HepG2 (cell line): ENCODE results near the gene IMMP1L.

Source experiments
- CTCF ChIP-seq: sonication (generic); formaldehyde crosslinking; IDR thresholded peaks from 2 replicates; pipeline ENCODE4 v1.5.0; 2020; ENCODE audit warnings: mild to moderate bottlenecking, missing genetic modification reagents, moderate library complexity
- FOXK2 ChIP-seq: fragments of 450-650 bp; IDR thresholded peaks from 2 replicates; pipeline ENCODE4 v1.6.1; 2016
- RAD21 ChIP-seq: fragments of 450-650 bp; formaldehyde crosslinking; IDR thresholded peaks from 2 replicates; pipeline ENCODE4 v1.5.0; 2020; ENCODE audit warnings: mild to moderate bottlenecking
- RXRA ChIP-seq: sonication (generic); formaldehyde crosslinking; IDR thresholded peaks from 2 replicates; pipeline ENCODE4 v1.5.1; 2020; ENCODE audit warnings: missing genetic modification reagents
- THAP11 ChIP-seq: IDR thresholded peaks from 2 replicates; pipeline ENCODE4 v1.6.1; 2016; ENCODE audit warnings: missing biosample characterization, missing genetic modification reagents
- ZBTB20 ChIP-seq: sonication (generic); formaldehyde crosslinking; IDR thresholded peaks from 2 replicates; pipeline ENCODE4 v1.8.1; 2023; ENCODE audit warnings: missing genetic modification reagents, low read depth, mild to moderate bottlenecking, borderline replicate concordance
- ZNF326 ChIP-seq: sonication (generic); formaldehyde crosslinking; IDR thresholded peaks from 2 replicates; pipeline ENCODE4 v1.4.0; 2020; ENCODE audit warnings: missing genetic modification reagents, borderline replicate concordance
- ZNF441 ChIP-seq: sonication (generic); formaldehyde crosslinking; IDR thresholded peaks from 2 replicates; pipeline ENCODE4 v1.7.0; 2021; ENCODE audit warnings: missing genetic modification reagents, borderline replicate concordance
- ZNF484 ChIP-seq: sonication (generic); formaldehyde crosslinking; IDR thresholded peaks from 2 replicates; pipeline ENCODE4 v1.5.1; 2020; ENCODE audit warnings: mild to moderate bottlenecking, low read depth, missing genetic modification reagents, borderline replicate concordance
- ZNF614 ChIP-seq: IDR thresholded peaks from 2 replicates; pipeline ENCODE4 v1.6.1; 2018; ENCODE audit warnings: missing biosample characterization, missing genetic modification reagents, inconsistent platforms, borderline replicate concordance
- TF ChIP-seq, protein P1 (sequence below): sonication (generic); formaldehyde crosslinking; IDR thresholded peaks from 2 replicates; pipeline ENCODE4 v1.8.1; 2023; ENCODE audit warnings: missing genetic modification reagents, inconsistent platforms, borderline replicate concordance
- TF ChIP-seq, protein P2 (sequence below): sonication (generic); formaldehyde crosslinking; IDR thresholded peaks from 2 replicates; pipeline ENCODE4 v1.8.0; 2022; ENCODE audit warnings: mild to moderate bottlenecking, missing genetic modification reagents, moderate library complexity
- TF ChIP-seq, protein P3 (sequence below): sonication (generic); formaldehyde crosslinking; IDR thresholded peaks from 2 replicates; pipeline ENCODE4 v1.4.0; 2020; ENCODE audit warnings: missing genetic modification reagents, borderline replicate concordance

GRCh38 chr11:31443802-31444201, 65.6 kb downstream of the IMMP1L start:
- TF ChIP-seq ZNF441 (CRISPR knock-in tag) = no peak
- TF ChIP-seq, protein P1, sequence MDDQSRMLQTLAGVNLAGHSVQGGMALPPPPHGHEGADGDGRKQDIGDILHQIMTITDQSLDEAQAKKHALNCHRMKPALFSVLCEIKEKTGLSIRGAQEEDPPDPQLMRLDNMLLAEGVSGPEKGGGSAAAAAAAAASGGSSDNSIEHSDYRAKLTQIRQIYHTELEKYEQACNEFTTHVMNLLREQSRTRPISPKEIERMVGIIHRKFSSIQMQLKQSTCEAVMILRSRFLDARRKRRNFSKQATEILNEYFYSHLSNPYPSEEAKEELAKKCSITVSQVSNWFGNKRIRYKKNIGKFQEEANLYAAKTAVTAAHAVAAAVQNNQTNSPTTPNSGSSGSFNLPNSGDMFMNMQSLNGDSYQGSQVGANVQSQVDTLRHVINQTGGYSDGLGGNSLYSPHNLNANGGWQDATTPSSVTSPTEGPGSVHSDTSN (CRISPR knock-in tag) = no peak
- TF ChIP-seq THAP11 (CRISPR knock-in tag) = no peak
- TF ChIP-seq RAD21 (CRISPR knock-in tag) = no peak
- no peak for TF ChIP-seq RXRA
- TF ChIP-seq, protein P2, sequence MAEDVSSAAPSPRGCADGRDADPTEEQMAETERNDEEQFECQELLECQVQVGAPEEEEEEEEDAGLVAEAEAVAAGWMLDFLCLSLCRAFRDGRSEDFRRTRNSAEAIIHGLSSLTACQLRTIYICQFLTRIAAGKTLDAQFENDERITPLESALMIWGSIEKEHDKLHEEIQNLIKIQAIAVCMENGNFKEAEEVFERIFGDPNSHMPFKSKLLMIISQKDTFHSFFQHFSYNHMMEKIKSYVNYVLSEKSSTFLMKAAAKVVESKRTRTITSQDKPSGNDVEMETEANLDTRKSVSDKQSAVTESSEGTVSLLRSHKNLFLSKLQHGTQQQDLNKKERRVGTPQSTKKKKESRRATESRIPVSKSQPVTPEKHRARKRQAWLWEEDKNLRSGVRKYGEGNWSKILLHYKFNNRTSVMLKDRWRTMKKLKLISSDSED (CRISPR knock-in tag) = no peak
- TF ChIP-seq ZNF484 (CRISPR knock-in tag) = no peak
- TF ChIP-seq, protein P3, sequence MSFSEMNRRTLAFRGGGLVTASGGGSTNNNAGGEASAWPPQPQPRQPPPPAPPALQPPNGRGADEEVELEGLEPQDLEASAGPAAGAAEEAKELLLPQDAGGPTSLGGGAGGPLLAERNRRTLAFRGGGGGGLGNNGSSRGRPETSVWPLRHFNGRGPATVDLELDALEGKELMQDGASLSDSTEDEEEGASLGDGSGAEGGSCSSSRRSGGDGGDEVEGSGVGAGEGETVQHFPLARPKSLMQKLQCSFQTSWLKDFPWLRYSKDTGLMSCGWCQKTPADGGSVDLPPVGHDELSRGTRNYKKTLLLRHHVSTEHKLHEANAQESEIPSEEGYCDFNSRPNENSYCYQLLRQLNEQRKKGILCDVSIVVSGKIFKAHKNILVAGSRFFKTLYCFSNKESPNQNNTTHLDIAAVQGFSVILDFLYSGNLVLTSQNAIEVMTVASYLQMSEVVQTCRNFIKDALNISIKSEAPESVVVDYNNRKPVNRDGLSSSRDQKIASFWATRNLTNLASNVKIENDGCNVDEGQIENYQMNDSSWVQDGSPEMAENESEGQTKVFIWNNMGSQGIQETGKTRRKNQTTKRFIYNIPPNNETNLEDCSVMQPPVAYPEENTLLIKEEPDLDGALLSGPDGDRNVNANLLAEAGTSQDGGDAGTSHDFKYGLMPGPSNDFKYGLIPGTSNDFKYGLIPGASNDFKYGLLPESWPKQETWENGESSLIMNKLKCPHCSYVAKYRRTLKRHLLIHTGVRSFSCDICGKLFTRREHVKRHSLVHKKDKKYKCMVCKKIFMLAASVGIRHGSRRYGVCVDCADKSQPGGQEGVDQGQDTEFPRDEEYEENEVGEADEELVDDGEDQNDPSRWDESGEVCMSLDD (CRISPR knock-in tag) = no peak
- no peak for TF ChIP-seq CTCF (CRISPR knock-in tag)
- TF ChIP-seq ZBTB20 (CRISPR knock-in tag) = no peak
- no peak for TF ChIP-seq ZNF326 (CRISPR knock-in tag)
- no peak for TF ChIP-seq FOXK2
- no peak for TF ChIP-seq ZNF614 (CRISPR knock-in tag)
